HEK293 (cell line): ENCODE data around the gene DLX2.

Experiments
- CTCF ChIP-seq: fragments of 450-650 bp; formaldehyde crosslinking; IDR thresholded peaks from 2 replicates; pipeline ENCODE4 v1.5.1; 2016; ENCODE audit warnings: missing biosample characterization, missing genetic modification characterization
- MYNN ChIP-seq: fragments of 450-650 bp; formaldehyde crosslinking; IDR thresholded peaks from 2 replicates; pipeline ENCODE4 v1.5.1; 2016; ENCODE audit warnings: missing biosample characterization, missing genetic modification characterization, borderline replicate concordance
- OVOL3 ChIP-seq: fragments of 450-650 bp; formaldehyde crosslinking; IDR thresholded peaks from 2 replicates; pipeline ENCODE4 v1.5.1; 2016; ENCODE audit warnings: missing biosample characterization, missing genetic modification characterization
- ZNF155 ChIP-seq: fragments of 450-650 bp; formaldehyde crosslinking; IDR thresholded peaks from 2 replicates; pipeline ENCODE4 v1.5.1; 2016; ENCODE audit warnings: missing biosample characterization, missing genetic modification characterization
- ZNF174 ChIP-seq: fragments of 450-650 bp; formaldehyde crosslinking; IDR thresholded peaks from 2 replicates; pipeline ENCODE4 v1.5.0; 2017; ENCODE audit warnings: missing biosample characterization, mild to moderate bottlenecking, missing genetic modification characterization
- ZNF175 ChIP-seq: fragments of 450-650 bp; formaldehyde crosslinking; IDR thresholded peaks from 2 replicates; pipeline ENCODE4 v1.5.1; 2016; ENCODE audit warnings: missing biosample characterization, missing genetic modification characterization
- ZNF335 ChIP-seq: fragments of 450-650 bp; formaldehyde crosslinking; conservative IDR thresholded peaks from 2 replicates; pipeline ENCODE4 v1.5.1; 2016; ENCODE audit warnings: missing biosample characterization, missing genetic modification characterization
- ZNF521 ChIP-seq: fragments of 450-650 bp; formaldehyde crosslinking; IDR thresholded peaks from 2 replicates; pipeline ENCODE4 v1.5.1; 2017; ENCODE audit warnings: missing biosample characterization, mild to moderate bottlenecking, missing genetic modification characterization

DNA sequence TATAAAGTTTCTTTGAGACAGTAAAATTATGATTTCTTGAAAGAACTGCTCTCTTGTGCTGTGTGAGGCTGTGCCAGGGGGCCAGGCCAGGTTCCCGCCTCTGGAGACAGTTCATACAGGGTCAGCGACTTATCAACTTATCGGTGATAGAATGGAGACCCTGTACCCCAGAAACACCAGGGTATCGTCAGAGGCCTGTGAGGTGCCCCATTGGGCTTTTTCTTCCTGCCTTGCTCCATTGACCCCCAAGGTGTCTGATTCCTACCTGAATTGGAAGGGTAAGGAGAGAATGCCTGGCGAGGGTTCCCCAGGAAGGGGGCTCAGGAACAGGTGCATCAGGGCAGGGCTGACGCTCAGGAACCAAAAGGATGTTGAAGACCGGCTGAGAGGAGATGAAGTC is 13.1 kb downstream of the DLX2 start:
- TF ChIP-seq ZNF155 (tag by site-specific recombination): no peak
- TF ChIP-seq CTCF (tag by site-specific recombination): no peak
- no peak for TF ChIP-seq ZNF174
- no peak for TF ChIP-seq ZNF175
- no peak for TF ChIP-seq ZNF521 (tag by site-specific recombination)
- no peak for TF ChIP-seq ZNF335 (tag by site-specific recombination)
- no peak for TF ChIP-seq MYNN
- TF ChIP-seq OVOL3 (tag by site-specific recombination): no peak
